Neural progenitor cell (in vitro differentiated cells): ENCODE data around the gene PCDHB5. TPM values are rescaled to one million over a fixed set of nuclear protein-coding genes. Genes with fewer than 3 reads are reported as not detected.
"Not testable (repeated sequence)": the region's sequence is repeated elsewhere in the genome, so short reads cannot be mapped to it uniquely, and the experiment has no call there.

ENCODE experiments used
- DNase-seq: peaks from one replicate; pipeline ENCODE4 v3.0.0-alpha.2; 2016; ENCODE audit warnings: low spot score
- H2AFZ ChIP-seq: fragments of 200-600 bp; sonication (generic); replicated peaks from 2 replicates; pipeline ENCODE4 v1.6.1; 2016; ENCODE audit warnings: antibody characterized with exemption
- H3F3A ChIP-seq: fragments of 200-600 bp; sonication (generic); 2 replicates; pipeline ENCODE4 v1.6.1; 2016; ENCODE audit warnings: antibody characterized with exemption, low read depth
- H3K27ac ChIP-seq: fragments of 200-600 bp; sonication (generic); 2 replicates; pipeline ENCODE4 v1.5.1; 2016; ENCODE audit warnings: mild to moderate bottlenecking
- H3K27me3 ChIP-seq: fragments of 200-600 bp; sonication (generic); 2 replicates; pipeline ENCODE4 v1.6.1; 2016; ENCODE audit warnings: mild to moderate bottlenecking, moderate library complexity
- H3K36me3 ChIP-seq: fragments of 200-600 bp; sonication (generic); 2 replicates; pipeline ENCODE4 v1.5.1; 2016
- H3K4me1 ChIP-seq: fragments of 200-600 bp; sonication (generic); 2 replicates; pipeline ENCODE4 v1.6.1; 2016; ENCODE audit warnings: mixed run types
- H3K4me2 ChIP-seq: fragments of 200-600 bp; sonication (generic); 2 replicates; pipeline ENCODE4 v1.6.1; 2016
- H3K4me3 ChIP-seq: fragments of 200-600 bp; sonication (generic); 2 replicates; pipeline ENCODE4 v1.5.1; 2016
- H3K79me2 ChIP-seq: fragments of 200-600 bp; sonication (generic); 2 replicates; pipeline ENCODE4 v1.6.1; 2016; ENCODE audit warnings: low read depth
- H3K9ac ChIP-seq: fragments of 200-600 bp; sonication (generic); 2 replicates; pipeline ENCODE4 v1.6.1; 2016
- H3K9me3 ChIP-seq: fragments of 200-600 bp; sonication (generic); 2 replicates; pipeline ENCODE4 v1.5.1; 2016; ENCODE audit warnings: low read depth
- H4K20me1 ChIP-seq: fragments of 200-600 bp; sonication (generic); 2 replicates; pipeline ENCODE4 v1.6.1; 2016; ENCODE audit warnings: low read depth
- H3K27ac Mint-ChIP-seq: 3 replicates; pipeline ENCODE4 v1.8.0; 2021; ENCODE audit warnings: mixed read lengths
- H3K27me3 Mint-ChIP-seq: 2 replicates; pipeline ENCODE4 v1.8.0; 2022; ENCODE audit warnings: low read depth, mild to moderate bottlenecking, inconsistent platforms, moderate library complexity, mixed read lengths; ENCODE audit not compliant: insufficient read depth
- H3K36me3 Mint-ChIP-seq: 3 replicates; pipeline ENCODE4 v1.8.0; 2021; ENCODE audit warnings: mixed read lengths
- H3K4me1 Mint-ChIP-seq: 3 replicates; pipeline ENCODE4 v1.8.0; 2021; ENCODE audit warnings: mixed read lengths
- H3K4me3 Mint-ChIP-seq: 3 replicates; pipeline ENCODE4 v1.8.0; 2021; ENCODE audit warnings: mild to moderate bottlenecking, moderate library complexity, mixed read lengths
- H3K9me3 Mint-ChIP-seq: 3 replicates; pipeline ENCODE4 v1.8.0; 2020; ENCODE audit warnings: mixed read lengths
- CTCF ChIP-seq: fragments of 200-600 bp; sonication (generic); IDR thresholded peaks from 2 replicates; pipeline ENCODE4 v1.5.1; 2017; ENCODE audit warnings: antibody characterized with exemption, mild to moderate bottlenecking
- EZH2 ChIP-seq: fragments of 200-600 bp; sonication (generic); IDR thresholded peaks from 2 replicates; pipeline ENCODE4 v1.6.1; 2017; ENCODE audit warnings: antibody characterized with exemption, mild to moderate bottlenecking, moderate library complexity
- EZH2phosphoT487 ChIP-seq: fragments of 200-600 bp; sonication (generic); IDR thresholded peaks from 2 replicates; pipeline ENCODE4 v1.6.1; 2017; ENCODE audit warnings: antibody characterized with exemption
- total RNA-seq: library from RNA; depleted of rRNA; stranded (reverse); fragments of >200 nt; gene quantifications from 2 replicates; pipeline ENCODE4 v1.2.3, GENCODE V29; 2015; ENCODE audit warnings: low replicate concordance

The PCDHB5 gene
- total RNA-seq, 1 donor from 2014 or later: 15.2 TPM

GRCh38 chr5:141100243-141100805 is 34.7 kb upstream of the PCDHB5 start, which contains the start of gene PCDHB3:
Gene PCDHB3, plus strand, starts transcription at chr5:141100473. Its CDS starts 177 bp downstream, at chr5:141100650.
- Mint-ChIP-seq H3K9me3 (peaks cover 63% of the 10 kb centered on the region), H3K27ac (no peak within 1 kb of the TSS), H3K4me3 (no peak within 1 kb of the TSS), H3K27me3 (peaks cover 2% of the 10 kb centered on the region), H3K36me3 (peaks cover 53% of the 10 kb centered on the region), H3K4me1 (no peaks in the 10 kb centered on the region)
- Histone ChIP-seq H3K9ac (no peak within 1 kb of the TSS), H2AFZ (no peak within 1 kb of the TSS), H3F3A (peaks cover 17% of the 10 kb centered on the region), H3K9me3 (peaks cover 59% of the 10 kb centered on the region), H3K4me3 (no peak within 1 kb of the TSS), H3K4me2 (no peak within 1 kb of the TSS), H3K27ac (no peak within 1 kb of the TSS), H3K36me3 (peaks cover 54% of the 10 kb centered on the region), H3K27me3 (no peaks in the 10 kb centered on the region), H3K4me1 (no peaks in the 10 kb centered on the region), H4K20me1 (no peaks in the 10 kb centered on the region), H3K79me2 (peaks cover 48% of the 10 kb centered on the region)
- DNase-seq: no peak
- TF ChIP-seq CTCF (peak; percentile 31), EZH2phosphoT487 (no peak)

- Histone ChIP-seq H3F3A (peaks cover 10% of the 10 kb centered on the region), H3K27me3 (no peaks in the 10 kb centered on the region), H4K20me1 (no peaks in the 10 kb centered on the region), H3K4me1 (no peaks in the 10 kb centered on the region), H3K4me3 (no peak overlapping the region), H3K4me2 (no peak overlapping the region), H3K27ac (no peak overlapping the region), H3K79me2 (peaks cover 46% of the 10 kb centered on the region), H2AFZ (no peak overlapping the region), H3K9me3 (peaks cover 54% of the 10 kb centered on the region), H3K36me3 (peaks cover 52% of the 10 kb centered on the region), H3K9ac (no peak overlapping the region)
- TF ChIP-seq CTCF: no peak
- TF ChIP-seq EZH2phosphoT487: no peak
- TF ChIP-seq EZH2: no peak
- H3K4me3 Mint-ChIP-seq: no peak overlapping the region
- H3K36me3 Mint-ChIP-seq: peaks cover 48% of the 10 kb centered on the region
- peaks cover 59% of the 10 kb centered on the region for H3K9me3 Mint-ChIP-seq
- peaks cover 2% of the 10 kb centered on the region for H3K27me3 Mint-ChIP-seq
- DNase-seq: no peak
- H3K4me1 Mint-ChIP-seq: no peaks in the 10 kb centered on the region
- H3K27ac Mint-ChIP-seq: no peak overlapping the region
These were observed 33.9 kb upstream of the PCDHB5 start for GRCh38 chr5:141101059-141101458.

DNA sequence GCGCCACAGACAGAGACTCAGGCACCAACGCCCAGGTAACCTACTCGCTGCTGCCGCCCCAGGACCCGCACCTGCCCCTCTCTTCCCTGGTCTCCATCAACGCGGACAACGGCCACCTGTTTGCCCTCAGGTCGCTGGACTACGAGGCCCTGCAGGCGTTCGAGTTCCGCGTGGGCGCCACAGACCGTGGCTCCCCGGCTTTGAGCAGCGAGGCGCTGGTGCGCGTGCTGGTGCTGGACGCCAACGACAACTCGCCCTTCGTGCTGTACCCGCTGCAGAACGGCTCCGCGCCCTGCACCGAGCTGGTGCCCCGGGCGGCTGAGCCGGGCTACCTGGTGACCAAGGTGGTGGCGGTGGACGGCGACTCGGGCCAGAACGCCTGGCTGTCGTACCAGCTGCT is 32.9 kb upstream of the PCDHB5 start:
- Mint-ChIP-seq H3K9me3 (peaks cover 59% of the 10 kb centered on the region), H3K36me3 (peaks cover 46% of the 10 kb centered on the region)
- peaks cover 44% of the 10 kb centered on the region for H3K79me2 ChIP-seq
- H3K27ac Mint-ChIP-seq, H3K4me2 ChIP-seq, H3K4me3 ChIP-seq, H3K27me3 ChIP-seq, H3K27ac ChIP-seq, H2AFZ ChIP-seq, DNase-seq, H3K4me1 Mint-ChIP-seq, H3K4me3 Mint-ChIP-seq, H3K4me1 ChIP-seq, H3K9ac ChIP-seq, H3K27me3 Mint-ChIP-seq, H4K20me1 ChIP-seq: not testable (repeated sequence)
- H3F3A ChIP-seq: peaks cover 10% of the 10 kb centered on the region
- peaks cover 52% of the 10 kb centered on the region for H3K9me3 ChIP-seq
- peaks cover 51% of the 10 kb centered on the region for H3K36me3 ChIP-seq

DNA sequence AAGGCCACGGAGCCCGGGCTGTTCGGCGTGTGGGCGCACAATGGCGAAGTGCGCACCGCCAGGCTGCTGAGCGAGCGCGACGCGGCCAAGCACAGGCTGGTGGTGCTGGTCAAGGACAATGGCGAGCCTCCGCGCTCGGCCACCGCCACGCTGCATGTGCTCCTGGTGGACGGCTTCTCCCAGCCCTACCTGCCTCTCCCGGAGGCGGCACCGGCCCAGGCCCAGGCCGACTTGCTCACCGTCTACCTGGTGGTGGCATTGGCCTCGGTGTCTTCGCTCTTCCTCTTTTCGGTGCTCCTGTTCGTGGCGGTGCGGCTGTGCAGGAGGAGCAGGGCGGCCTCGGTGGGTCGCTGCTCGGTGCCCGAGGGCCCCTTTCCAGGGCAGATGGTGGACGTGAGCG is 32.5 kb upstream of the PCDHB5 start:
- Histone ChIP-seq H3K79me2 (peaks cover 40% of the 10 kb centered on the region), H3F3A (peaks cover 10% of the 10 kb centered on the region), H3K36me3 (peaks cover 47% of the 10 kb centered on the region), H3K9me3 (peaks cover 48% of the 10 kb centered on the region)
- not testable (repeated sequence) for H3K4me1 Mint-ChIP-seq, H4K20me1 ChIP-seq, H3K27ac Mint-ChIP-seq, H3K4me1 ChIP-seq, H3K4me2 ChIP-seq, H2AFZ ChIP-seq, H3K27me3 ChIP-seq, H3K27ac ChIP-seq, H3K4me3 ChIP-seq, H3K27me3 Mint-ChIP-seq, H3K9ac ChIP-seq, H3K4me3 Mint-ChIP-seq, DNase-seq
- Mint-ChIP-seq H3K9me3 (peaks cover 59% of the 10 kb centered on the region), H3K36me3 (peaks cover 44% of the 10 kb centered on the region)
